Erythroblast (primary cell): Measurements from ENCODE around the gene TTC7B.

Experiments used
- GATA1 ChIP-seq: IDR thresholded peaks from 2 replicates; pipeline ENCODE4 v1.6.1; 2011; ENCODE audit warnings: low read depth, mild to moderate bottlenecking, control low read depth, low read length, moderate library complexity
- POLR2A ChIP-seq: IDR thresholded peaks from 2 replicates; pipeline ENCODE4 v1.6.1; 2011; ENCODE audit warnings: mild to moderate bottlenecking, low read length

GRCh38 chr14:90755661-90756304 lies 60.4 kb downstream of the TTC7B start:
- TF ChIP-seq POLR2A (no peak), GATA1 (no peak)
